Activated CD8-positive, alpha-beta T cell treated with anti-CD3 and anti-CD28 coated beads for 36 hours (primary cell): ENCODE data around the gene GPC6. TPM values are rescaled to one million over a fixed set of nuclear protein-coding genes. Genes with fewer than 3 reads are reported as not detected.

Experiments used
- ATAC-seq: fragments of 200-7000 bp; cut with Tn5 transposase; one replicate; pipeline ENCODE4 v1.10.0; 2021; ENCODE audit warnings: mild to moderate bottlenecking, moderate library complexity
- CTCF ChIA-PET: fragments of 350-600 bp; sonication (Branson Sonifier 250); formaldehyde crosslinking; loops from one replicate; lab custom pipeline; 2021; ENCODE audit warnings: antibody characterized with exemption; lab: Charles Lee
- POLR2A ChIA-PET: fragments of 350-600 bp; sonication (Branson Sonifier 250); formaldehyde crosslinking; loops from one replicate; lab custom pipeline; 2021; ENCODE audit warnings: antibody characterized with exemption; lab: Charles Lee
- DNase-seq: peaks from one replicate; pipeline ENCODE4 v3.0.0-alpha.2; 2020
- H3K27ac Mint-ChIP-seq: one replicate; pipeline ENCODE4 v1.8.0; 2021; ENCODE audit warnings: mild to moderate bottlenecking, mixed read lengths
- H3K27me3 Mint-ChIP-seq: one replicate; pipeline ENCODE4 v1.8.0; 2021; ENCODE audit warnings: mixed read lengths
- H3K36me3 Mint-ChIP-seq: one replicate; pipeline ENCODE4 v1.8.0; 2021; ENCODE audit warnings: low read depth, mixed read lengths
- H3K4me1 Mint-ChIP-seq: one replicate; pipeline ENCODE4 v1.8.0; 2021; ENCODE audit warnings: low read depth, mixed read lengths
- H3K4me3 Mint-ChIP-seq: one replicate; pipeline ENCODE4 v1.8.0; 2021; ENCODE audit warnings: mild to moderate bottlenecking, moderate library complexity, mixed read lengths
- H3K9me3 Mint-ChIP-seq: one replicate; pipeline ENCODE4 v1.8.0; 2021; ENCODE audit warnings: mixed read lengths
- intact Hi-C: fragments of 100-400 bp; cut with micrococcal nuclease; formaldehyde crosslinking; loops from one replicate; pipeline ENCODE4 v1.10.0; 2022
- total RNA-seq, 2 experiments: library from RNA; stranded (reverse); gene quantifications; one replicate each; pipeline ENCODE4 v1.2.3, GENCODE V29; 2021
- TF ChIP-seq, protein P1 (sequence below): fragments of 200-600 bp; IDR thresholded peaks from one replicate; pipeline ENCODE4 v1.8.0; 2022; ENCODE audit warnings: antibody characterized with exemption, mild to moderate bottlenecking

The GPC6 gene
- total RNA-seq, 2 experiments from 2014 or later: not detected

DNA sequence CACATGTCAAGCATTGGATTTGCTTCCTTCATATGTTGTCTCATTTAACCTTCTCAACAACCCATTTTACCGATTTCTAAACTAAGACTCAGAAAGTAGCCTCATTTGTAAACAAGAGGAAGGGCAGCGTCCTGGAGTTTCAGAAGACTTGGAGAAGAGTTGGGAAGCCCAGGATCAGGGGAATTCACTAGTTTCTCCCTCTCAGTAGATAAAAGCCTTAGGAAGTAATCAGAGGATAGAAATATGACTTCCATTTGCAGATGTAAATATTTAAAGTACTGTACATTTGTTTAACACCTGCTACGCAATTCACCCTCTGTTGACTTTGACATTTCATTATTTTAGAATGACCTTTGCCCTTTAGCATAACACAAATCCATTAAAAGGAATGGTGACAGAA is 1036.4 kb downstream of the GPC6 start:
- CTCF ChIA-PET: no interaction called here
- no peak overlapping the region for H3K4me3 Mint-ChIP-seq
- no peaks in the 10 kb centered on the region for H3K4me1 Mint-ChIP-seq
- DNase-seq (no peak), ATAC-seq (no peak)
- no peak overlapping the region for H3K27ac Mint-ChIP-seq
- no peaks in the 10 kb centered on the region for H3K27me3 Mint-ChIP-seq
- POLR2A ChIA-PET: no interaction called here
- H3K9me3 Mint-ChIP-seq: no peaks in the 10 kb centered on the region
- TF ChIP-seq, protein P1, sequence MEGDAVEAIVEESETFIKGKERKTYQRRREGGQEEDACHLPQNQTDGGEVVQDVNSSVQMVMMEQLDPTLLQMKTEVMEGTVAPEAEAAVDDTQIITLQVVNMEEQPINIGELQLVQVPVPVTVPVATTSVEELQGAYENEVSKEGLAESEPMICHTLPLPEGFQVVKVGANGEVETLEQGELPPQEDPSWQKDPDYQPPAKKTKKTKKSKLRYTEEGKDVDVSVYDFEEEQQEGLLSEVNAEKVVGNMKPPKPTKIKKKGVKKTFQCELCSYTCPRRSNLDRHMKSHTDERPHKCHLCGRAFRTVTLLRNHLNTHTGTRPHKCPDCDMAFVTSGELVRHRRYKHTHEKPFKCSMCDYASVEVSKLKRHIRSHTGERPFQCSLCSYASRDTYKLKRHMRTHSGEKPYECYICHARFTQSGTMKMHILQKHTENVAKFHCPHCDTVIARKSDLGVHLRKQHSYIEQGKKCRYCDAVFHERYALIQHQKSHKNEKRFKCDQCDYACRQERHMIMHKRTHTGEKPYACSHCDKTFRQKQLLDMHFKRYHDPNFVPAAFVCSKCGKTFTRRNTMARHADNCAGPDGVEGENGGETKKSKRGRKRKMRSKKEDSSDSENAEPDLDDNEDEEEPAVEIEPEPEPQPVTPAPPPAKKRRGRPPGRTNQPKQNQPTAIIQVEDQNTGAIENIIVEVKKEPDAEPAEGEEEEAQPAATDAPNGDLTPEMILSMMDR: no peak
- intact Hi-C loops: no loop called here
- H3K36me3 Mint-ChIP-seq: no peaks in the 10 kb centered on the region

DNA sequence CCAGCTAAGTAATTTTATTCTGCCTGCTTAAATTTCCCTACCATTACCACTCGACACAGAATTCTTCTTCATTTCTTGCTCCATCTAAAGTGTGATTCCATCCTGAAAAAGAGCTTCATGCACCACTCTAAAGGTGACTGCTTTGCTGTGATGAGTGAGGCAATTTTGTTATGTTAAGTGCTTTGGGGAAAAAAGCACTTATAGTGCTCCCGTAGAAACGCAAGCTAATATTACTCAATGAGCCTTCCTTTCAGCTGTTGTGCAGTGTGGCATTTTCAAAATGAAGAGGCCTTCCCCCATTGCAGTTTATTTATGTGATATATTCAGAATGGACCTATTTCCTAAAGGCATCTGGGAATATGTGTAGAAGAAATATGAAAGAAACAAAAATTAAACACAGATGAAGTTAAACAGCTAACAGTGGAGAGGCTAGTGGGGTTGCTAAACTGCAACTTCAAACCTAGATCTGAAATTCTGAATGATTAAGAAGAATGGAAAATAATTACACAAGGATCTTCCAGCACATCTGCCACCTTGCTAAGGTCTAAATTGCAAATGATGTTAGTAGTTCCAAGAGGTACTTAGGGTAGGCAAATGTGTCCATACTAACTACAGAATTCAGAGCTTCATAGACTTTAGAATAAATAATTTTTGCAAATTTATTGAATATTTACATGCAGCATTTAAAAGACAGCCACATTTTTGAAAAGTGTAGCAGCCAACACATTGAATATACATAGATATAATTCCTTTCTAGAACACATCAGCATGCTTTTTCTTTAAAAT is 1041.2 kb downstream of the GPC6 start:
- H3K27me3 Mint-ChIP-seq: no peaks in the 10 kb centered on the region
- intact Hi-C loops: no loop called here
- no peak overlapping the region for H3K4me3 Mint-ChIP-seq
- CTCF ChIA-PET: no interaction called here
- DNase-seq (no peak), ATAC-seq (no peak)
- POLR2A ChIA-PET: no interaction called here
- H3K4me1 Mint-ChIP-seq: peaks cover 9% of the 10 kb centered on the region
- no peaks in the 10 kb centered on the region for H3K36me3 Mint-ChIP-seq
- H3K27ac Mint-ChIP-seq: no peak overlapping the region
- TF ChIP-seq, protein P1: no peak
- H3K9me3 Mint-ChIP-seq: peaks cover 2% of the 10 kb centered on the region

DNA sequence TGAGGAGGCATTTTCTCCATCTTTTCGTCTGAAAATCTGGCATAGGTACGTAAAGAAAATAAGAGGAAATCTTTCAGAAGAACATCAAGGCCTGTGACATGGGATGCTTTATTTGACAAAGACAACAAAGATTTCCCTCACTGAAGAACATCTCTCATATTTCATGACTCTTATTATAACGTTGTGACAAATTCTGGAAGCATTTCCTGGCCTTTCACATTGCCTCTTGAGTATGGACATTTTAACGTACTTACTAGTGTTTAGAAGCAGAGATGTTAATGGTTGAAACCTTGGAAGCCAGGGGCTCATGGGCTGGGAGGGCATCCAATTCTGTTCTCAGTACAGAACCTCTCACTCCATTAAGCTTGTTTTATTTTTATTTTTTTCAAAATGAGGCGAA is 1042.1 kb downstream of the GPC6 start:
- Mint-ChIP-seq H3K9me3 (peaks cover 2% of the 10 kb centered on the region), H3K27ac (no peak overlapping the region), H3K36me3 (no peaks in the 10 kb centered on the region), H3K27me3 (no peaks in the 10 kb centered on the region), H3K4me3 (no peak overlapping the region), H3K4me1 (peaks cover 9% of the 10 kb centered on the region)
- ChIA-PET POLR2A (no interaction called here), CTCF (no interaction called here)
- DNase-seq (no peak), ATAC-seq (no peak)
- intact Hi-C loops: no loop called here
- TF ChIP-seq, protein P1: no peak

DNA sequence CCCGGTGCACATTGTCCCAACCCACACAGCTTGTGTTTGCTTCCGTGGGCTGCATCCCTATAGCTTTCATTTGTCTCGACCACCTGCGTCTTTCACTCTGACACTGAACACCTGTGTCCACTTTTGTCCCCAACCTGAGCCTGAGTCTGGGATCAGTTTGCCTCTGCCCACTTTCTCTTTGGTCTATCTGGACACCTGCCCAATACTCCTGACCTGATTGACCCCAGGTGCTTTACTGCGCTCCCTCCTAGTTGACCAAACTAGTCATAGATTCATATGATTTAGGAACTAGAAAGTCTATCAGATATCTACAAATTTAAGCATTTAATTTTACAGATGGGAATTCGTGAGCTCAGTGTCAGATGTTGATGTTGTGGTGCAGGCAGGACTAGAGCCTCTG is 1043.0 kb downstream of the GPC6 start:
- Mint-ChIP-seq H3K4me1 (peaks cover 9% of the 10 kb centered on the region), H3K27me3 (no peaks in the 10 kb centered on the region), H3K4me3 (no peak overlapping the region), H3K9me3 (peaks cover 2% of the 10 kb centered on the region), H3K36me3 (no peaks in the 10 kb centered on the region), H3K27ac (no peak overlapping the region)
- intact Hi-C loops: no loop called here
- DNase-seq: no peak
- POLR2A ChIA-PET: no interaction called here
- ATAC-seq: no peak
- CTCF ChIA-PET: interaction anchor here (1.5 kb wide), 1 partner anchor 92 kb away, joined by 4 read pairs; no protein-coding TSS in a partner anchor
- TF ChIP-seq, protein P1: no peak

DNA sequence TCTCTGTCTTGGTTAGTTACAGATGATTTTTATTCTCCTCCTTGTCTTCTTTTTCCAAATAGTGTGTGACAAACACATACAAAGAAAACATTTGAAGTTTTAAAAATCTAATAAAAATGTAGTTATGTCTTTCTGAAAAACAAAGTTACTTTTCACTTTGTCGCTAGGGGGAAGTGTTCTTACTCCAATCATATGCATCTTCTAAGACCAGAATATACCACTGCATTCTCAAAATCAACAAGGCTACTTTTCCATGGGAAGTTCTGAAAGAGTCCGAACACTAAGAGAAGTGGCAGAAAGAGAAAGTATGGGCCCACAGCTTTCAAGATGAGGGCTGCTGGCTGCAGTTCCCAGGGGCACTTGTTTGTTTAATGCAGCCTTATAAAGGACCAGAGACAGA is 1043.9 kb downstream of the GPC6 start:
- CTCF ChIA-PET: interaction anchor here (1.5 kb wide), 1 partner anchor 91 kb away, joined by 4 read pairs; no protein-coding TSS in a partner anchor

More for the DNA sequence above, 1043.9 kb downstream of the GPC6 start:
- Mint-ChIP-seq H3K9me3 (peaks cover 2% of the 10 kb centered on the region), H3K27ac (no peak overlapping the region), H3K4me3 (no peak overlapping the region), H3K36me3 (no peaks in the 10 kb centered on the region), H3K27me3 (no peaks in the 10 kb centered on the region), H3K4me1 (peaks cover 9% of the 10 kb centered on the region)
- intact Hi-C loops: no loop called here
- TF ChIP-seq, protein P1: no peak
- POLR2A ChIA-PET: no interaction called here
- ATAC-seq (no peak), DNase-seq (no peak)
